Stimulated activated CD4-positive, alpha-beta T cell treated with anti-CD3 and anti-CD28 coated beads, Interleukin-1b, Interleukin-23, amount 100 ng/mL, for 48 hours (primary cell): ENCODE results near the gene STUM.

Source experiments
- DNase-seq: peaks from one replicate; pipeline ENCODE4 v3.0.0-alpha.2; 2020

Gene STUM

GRCh38 chr1:226563666-226564065 lies 15.1 kb downstream of the STUM start:
- DNase-seq: no peak

GRCh38 chr1:226565476-226565875 lies 16.9 kb downstream of the STUM start:
- DNase-seq: no peak

GRCh38 chr1:226566234-226566633 lies 17.7 kb downstream of the STUM start:
- no peak for DNase-seq

GRCh38 chr1:226566760-226567159 lies 18.2 kb downstream of the STUM start:
- no peak for DNase-seq

- no peak for DNase-seq
These were observed 19.7 kb downstream of the STUM start for GRCh38 chr1:226568077-226568831.

- DNase-seq: no peak
These were observed 20.6 kb downstream of the STUM start for GRCh38 chr1:226568975-226569741.

- DNase-seq: peak; percentile 20
These were observed 21.4 kb downstream of the STUM start for GRCh38 chr1:226569879-226570547.

GRCh38 chr1:226571893-226572292 lies 23.3 kb downstream of the STUM start:
- no peak for DNase-seq

GRCh38 chr1:226572325-226572726 lies 23.8 kb downstream of the STUM start:
- DNase-seq: no peak

- DNase-seq: no peak
These were observed 25.5 kb downstream of the STUM start for GRCh38 chr1:226574044-226574443.

- no peak for DNase-seq
These were observed 26.2 kb downstream of the STUM start for GRCh38 chr1:226574591-226575435.

- DNase-seq: no peak
These were observed 26.8 kb downstream of the STUM start for GRCh38 chr1:226575436-226575720.

- no peak for DNase-seq
These were observed 27.3 kb downstream of the STUM start for GRCh38 chr1:226575739-226576378.

GRCh38 chr1:226576601-226577000 lies 28.0 kb downstream of the STUM start:
- DNase-seq: no peak

- DNase-seq: no peak
These were observed 29.0 kb downstream of the STUM start for GRCh38 chr1:226577401-226578180.

- DNase-seq: no peak
These were observed 30.5 kb downstream of the STUM start for GRCh38 chr1:226578946-226579578.

- DNase-seq: no peak
These were observed 31.3 kb downstream of the STUM start for GRCh38 chr1:226579781-226580323.

GRCh38 chr1:226580625-226581270 lies 32.2 kb downstream of the STUM start:
- DNase-seq: no peak

GRCh38 chr1:226581650-226582330 lies 33.2 kb downstream of the STUM start:
- no peak for DNase-seq

GRCh38 chr1:226582966-226583365 lies 34.4 kb downstream of the STUM start:
- no peak for DNase-seq
